NCI-H2196 treated with DMSO at 0.1 percent for 48 hours (cell line): Measurements from ENCODE around the gene CD2AP.

Experiments used
- DNase-seq: peaks from one replicate; lab custom pipeline; 2025; ENCODE audit not compliant: unreplicated experiment; lab: John Stamatoyannopoulos, UW

CD2AP gene

GRCh38 chr6:47495207-47495606 is 17.6 kb downstream of the CD2AP start:
- no peak for DNase-seq

GRCh38 chr6:47495954-47496545 is 18.5 kb downstream of the CD2AP start:
- DNase-seq, result no peak

- DNase-seq, result no peak
These were observed 19.5 kb downstream of the CD2AP start for GRCh38 chr6:47496935-47497579.

- DNase-seq, result no peak
These were observed 25.3 kb downstream of the CD2AP start for GRCh38 chr6:47502920-47503319.

GRCh38 chr6:47509937-47510336 is 32.3 kb downstream of the CD2AP start:
- DNase-seq, result no peak

GRCh38 chr6:47512872-47513271 is 35.3 kb downstream of the CD2AP start:
- no peak for DNase-seq

- no peak for DNase-seq
These were observed 41.7 kb downstream of the CD2AP start for GRCh38 chr6:47519279-47519678.

- DNase-seq, result no peak
These were observed 42.7 kb downstream of the CD2AP start for GRCh38 chr6:47520282-47520681.

GRCh38 chr6:47521961-47522360 is 44.4 kb downstream of the CD2AP start:
- DNase-seq, result no peak

GRCh38 chr6:47524136-47524845 is 46.7 kb downstream of the CD2AP start:
- no peak for DNase-seq

GRCh38 chr6:47525330-47526057 is 47.9 kb downstream of the CD2AP start:
- DNase-seq, result no peak

- no peak for DNase-seq
These were observed 49.7 kb downstream of the CD2AP start for GRCh38 chr6:47527274-47527673.

GRCh38 chr6:47529734-47530133 is 52.1 kb downstream of the CD2AP start:
- no peak for DNase-seq

GRCh38 chr6:47532981-47533585 is 55.5 kb downstream of the CD2AP start:
- no peak for DNase-seq

GRCh38 chr6:47534063-47534462 is 56.5 kb downstream of the CD2AP start:
- DNase-seq, result no peak

- DNase-seq, result no peak
These were observed 58.0 kb downstream of the CD2AP start for GRCh38 chr6:47535316-47536225.

- DNase-seq, result no peak
These were observed 59.3 kb downstream of the CD2AP start for GRCh38 chr6:47536816-47537401.

GRCh38 chr6:47545223-47545622 is 67.6 kb downstream of the CD2AP start:
- no peak for DNase-seq

- no peak for DNase-seq
These were observed 74.1 kb downstream of the CD2AP start for GRCh38 chr6:47551670-47552069.

GRCh38 chr6:47552319-47552718 is 74.7 kb downstream of the CD2AP start:
- no peak for DNase-seq
